Activated CD4-positive, alpha-beta T cell treated with anti-CD3 and anti-CD28 coated beads, Interleukin-2, amount 50 U/mL, for 48 hours (primary cell): ENCODE measurements around the gene KIF1C.
A peak's percentile ranks its signal among the peaks of the same experiment; 100 is the strongest.

Experiments
- DNase-seq, 2 experiments: peaks; one replicate each; pipeline ENCODE4 v3.0.0-alpha.2; 2020

Gene KIF1C

GRCh38 chr17:4997302-4998026 lies at the start of gene KIF1C, which contains the start of gene INCA1:
KIF1C (plus strand) TSS chr17:4997950; CDS start chr17:5000247, 2,297 bp downstream.
INCA1 (minus strand) TSS chr17:4997522; CDS start chr17:4994437, 3,085 bp downstream.
- peak; percentile 89 to 91 for DNase-seq

DNA sequence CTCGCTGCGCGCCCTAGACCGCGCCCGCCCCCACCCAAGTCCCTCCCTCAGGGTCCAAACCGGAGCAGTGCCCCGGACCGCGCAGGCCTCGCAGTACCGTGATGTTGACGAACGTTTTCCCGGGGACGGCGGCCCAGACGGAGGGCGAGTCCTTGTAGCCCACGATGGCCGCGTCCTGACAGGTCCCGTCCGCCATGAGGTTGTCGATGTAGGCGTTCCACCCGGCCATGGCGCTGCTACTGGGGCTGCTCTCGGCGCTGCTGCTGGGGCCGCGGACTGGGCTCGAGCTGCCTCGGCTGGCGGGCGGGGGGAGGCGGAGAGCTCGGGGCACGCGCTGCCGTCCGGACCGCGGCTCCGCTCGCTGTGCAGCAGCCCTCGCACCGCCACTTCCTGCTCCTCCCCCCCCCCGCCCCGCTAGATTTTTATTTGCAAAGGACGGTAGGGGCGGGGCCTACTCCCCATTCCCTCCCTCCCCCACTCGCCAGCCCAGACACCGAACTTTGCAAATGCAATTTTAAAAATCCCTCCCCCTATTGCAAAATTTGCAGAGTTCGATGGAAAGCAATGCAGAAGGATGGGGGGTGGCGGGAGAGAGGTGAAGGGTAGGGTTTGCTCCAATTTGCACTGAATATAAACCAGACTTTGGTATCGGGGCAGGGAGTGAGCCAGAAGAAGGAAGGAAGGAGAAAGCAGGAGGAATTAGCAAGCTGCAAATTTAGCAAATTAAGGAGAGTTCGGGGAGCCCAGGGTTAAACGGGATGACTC lies 49.4 kb upstream of the KIF1C start, which contains the start of gene PFN1:
PFN1 (minus strand) TSS at position 365 of the 765 bp plus-strand sequence; CDS start at position 229, 136 bp downstream.
- DNase-seq = peak; percentile 92 to 93

GRCh38 chr17:4948931-4949320 lies 48.8 kb upstream of the KIF1C start:
- peak; percentile 74 to 81 for DNase-seq

GRCh38 chr17:4949321-4950074 lies 48.3 kb upstream of the KIF1C start:
- DNase-seq = peak; percentile 81 to 83

- peak; percentile 51 to 62 for DNase-seq
Observed at GRCh38 chr17:4950075-4950745, 47.5 kb upstream of the KIF1C start.

GRCh38 chr17:4950746-4951204 lies 47.0 kb upstream of the KIF1C start, which contains the start of gene ENO3:
ENO3 (plus strand) TSS chr17:4951119; CDS start chr17:4951830, 711 bp downstream.
- no peak for DNase-seq

DNA sequence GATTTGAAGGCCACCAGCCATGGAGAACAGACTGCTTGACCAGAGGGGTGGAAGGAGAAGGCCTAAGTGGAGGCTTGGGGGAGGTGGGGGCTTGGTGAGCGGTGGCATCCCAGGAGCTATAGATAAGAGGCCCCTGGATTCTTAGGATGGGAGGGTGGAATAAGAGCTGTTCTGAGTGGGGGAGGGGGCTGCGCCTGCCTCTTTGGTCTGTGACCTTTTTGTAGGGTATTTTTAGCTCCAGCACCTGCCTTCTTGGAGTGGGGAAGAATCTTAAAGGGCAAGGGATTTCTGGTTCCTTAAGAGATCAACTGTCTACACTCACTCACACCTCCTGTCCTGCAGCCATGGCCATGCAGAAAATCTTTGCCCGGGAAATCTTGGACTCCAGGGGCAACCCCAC lies 46.3 kb upstream of the KIF1C start:
- no peak for DNase-seq

DNA sequence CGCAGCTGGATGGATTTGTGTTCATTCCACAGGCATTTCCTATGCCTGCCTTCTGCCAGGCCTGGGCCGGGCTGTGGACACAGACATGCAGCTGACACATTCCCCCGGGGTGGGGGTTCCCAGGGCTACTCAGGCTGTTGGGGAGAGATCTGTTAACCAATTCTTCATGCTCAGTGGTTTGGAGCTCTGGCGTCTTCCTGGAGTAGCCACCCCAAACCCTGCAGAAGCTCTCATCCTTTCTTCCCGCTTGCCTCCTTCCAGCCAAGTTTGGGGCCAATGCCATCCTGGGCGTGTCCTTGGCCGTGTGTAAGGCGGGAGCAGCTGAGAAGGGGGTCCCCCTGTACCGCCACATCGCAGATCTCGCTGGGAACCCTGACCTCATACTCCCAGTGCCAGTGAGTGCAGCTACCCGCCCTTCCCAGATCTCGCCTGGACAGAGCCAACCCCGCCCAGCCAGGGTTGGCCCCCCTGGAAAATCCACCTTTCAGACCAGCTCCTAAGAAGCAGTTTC lies 44.2 kb upstream of the KIF1C start:
- DNase-seq = no peak

DNA sequence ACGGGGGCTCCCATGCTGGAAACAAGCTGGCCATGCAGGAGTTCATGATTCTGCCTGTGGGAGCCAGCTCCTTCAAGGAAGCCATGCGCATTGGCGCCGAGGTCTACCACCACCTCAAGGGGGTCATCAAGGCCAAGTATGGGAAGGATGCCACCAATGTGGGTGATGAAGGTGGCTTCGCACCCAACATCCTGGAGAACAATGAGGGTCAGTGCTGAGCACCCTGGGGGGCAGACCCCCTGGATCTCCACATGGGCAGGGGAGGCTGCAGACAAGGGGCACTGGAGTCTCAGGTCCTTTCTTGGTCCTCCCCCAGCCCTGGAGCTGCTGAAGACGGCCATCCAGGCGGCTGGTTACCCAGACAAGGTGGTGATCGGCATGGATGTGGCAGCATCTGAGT lies 42.7 kb upstream of the KIF1C start:
- DNase-seq = no peak

DNA sequence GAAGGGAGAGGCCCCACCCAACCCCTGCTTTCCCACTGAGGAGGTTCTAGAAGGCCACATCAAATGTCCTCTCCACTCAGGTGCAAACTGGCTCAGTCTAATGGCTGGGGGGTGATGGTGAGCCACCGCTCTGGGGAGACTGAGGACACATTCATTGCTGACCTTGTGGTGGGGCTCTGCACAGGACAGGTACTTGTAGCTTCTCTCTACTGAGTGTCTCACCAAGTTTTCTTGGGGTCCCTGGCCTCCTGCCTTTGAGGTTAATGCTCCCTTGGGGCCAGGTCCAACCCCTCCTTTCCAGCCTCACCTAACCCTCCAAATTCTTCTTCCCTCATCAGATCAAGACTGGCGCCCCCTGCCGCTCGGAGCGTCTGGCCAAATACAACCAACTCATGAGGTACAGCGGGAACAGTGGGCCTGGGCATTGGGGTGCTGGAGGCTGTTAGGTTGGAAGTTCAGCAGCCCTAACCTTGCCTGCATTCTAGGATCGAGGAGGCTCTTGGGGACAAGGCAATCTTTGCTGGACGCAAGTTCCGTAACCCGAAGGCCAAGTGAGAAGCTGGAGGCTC lies 41.2 kb upstream of the KIF1C start:
- DNase-seq = peak; percentile 64 to 72

- DNase-seq = no peak
Observed at GRCh38 chr17:4958102-4958501, 39.6 kb upstream of the KIF1C start.

- DNase-seq = no peak
Observed at GRCh38 chr17:4959261-4959965, 38.3 kb upstream of the KIF1C start.

- no peak for DNase-seq
Observed at GRCh38 chr17:4960279-4960922, 37.3 kb upstream of the KIF1C start.

GRCh38 chr17:4965311-4965986 lies 32.3 kb upstream of the KIF1C start:
- DNase-seq = no peak

DNA sequence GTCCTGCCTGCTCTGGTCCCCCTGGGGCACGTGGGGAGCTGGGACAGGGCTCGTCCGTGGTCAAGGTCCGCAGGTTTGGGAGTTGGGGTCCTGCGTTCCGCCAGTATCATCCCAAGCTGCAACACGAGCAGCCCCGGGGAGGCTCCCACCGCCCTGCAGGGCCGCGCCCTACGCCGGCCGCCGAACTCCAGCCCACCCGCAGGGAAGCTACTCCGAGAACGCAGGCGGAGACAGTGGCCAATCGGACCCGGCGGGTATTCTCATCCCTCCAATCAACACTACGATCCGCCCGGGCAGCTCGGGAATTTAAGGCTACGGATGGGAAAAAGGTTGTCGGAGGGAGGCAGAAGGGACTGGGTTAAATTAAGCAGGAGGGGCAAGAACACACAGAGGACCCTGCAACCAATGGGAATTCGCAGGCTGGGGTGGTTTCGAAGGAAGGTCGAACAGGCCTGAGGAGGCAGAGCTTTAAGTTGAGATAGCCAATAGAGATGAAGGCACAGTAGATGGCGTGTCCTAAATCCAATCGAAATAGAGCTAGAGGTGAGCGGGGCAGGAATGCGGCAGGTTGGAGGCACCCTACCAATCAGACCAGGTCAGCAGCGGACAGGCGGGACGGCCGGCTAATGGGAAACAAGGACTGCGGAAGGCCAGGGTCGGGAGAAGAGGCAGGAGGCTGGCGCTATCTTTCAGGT lies 30.8 kb upstream of the KIF1C start:
- peak; percentile 93 to 96 for DNase-seq

DNA sequence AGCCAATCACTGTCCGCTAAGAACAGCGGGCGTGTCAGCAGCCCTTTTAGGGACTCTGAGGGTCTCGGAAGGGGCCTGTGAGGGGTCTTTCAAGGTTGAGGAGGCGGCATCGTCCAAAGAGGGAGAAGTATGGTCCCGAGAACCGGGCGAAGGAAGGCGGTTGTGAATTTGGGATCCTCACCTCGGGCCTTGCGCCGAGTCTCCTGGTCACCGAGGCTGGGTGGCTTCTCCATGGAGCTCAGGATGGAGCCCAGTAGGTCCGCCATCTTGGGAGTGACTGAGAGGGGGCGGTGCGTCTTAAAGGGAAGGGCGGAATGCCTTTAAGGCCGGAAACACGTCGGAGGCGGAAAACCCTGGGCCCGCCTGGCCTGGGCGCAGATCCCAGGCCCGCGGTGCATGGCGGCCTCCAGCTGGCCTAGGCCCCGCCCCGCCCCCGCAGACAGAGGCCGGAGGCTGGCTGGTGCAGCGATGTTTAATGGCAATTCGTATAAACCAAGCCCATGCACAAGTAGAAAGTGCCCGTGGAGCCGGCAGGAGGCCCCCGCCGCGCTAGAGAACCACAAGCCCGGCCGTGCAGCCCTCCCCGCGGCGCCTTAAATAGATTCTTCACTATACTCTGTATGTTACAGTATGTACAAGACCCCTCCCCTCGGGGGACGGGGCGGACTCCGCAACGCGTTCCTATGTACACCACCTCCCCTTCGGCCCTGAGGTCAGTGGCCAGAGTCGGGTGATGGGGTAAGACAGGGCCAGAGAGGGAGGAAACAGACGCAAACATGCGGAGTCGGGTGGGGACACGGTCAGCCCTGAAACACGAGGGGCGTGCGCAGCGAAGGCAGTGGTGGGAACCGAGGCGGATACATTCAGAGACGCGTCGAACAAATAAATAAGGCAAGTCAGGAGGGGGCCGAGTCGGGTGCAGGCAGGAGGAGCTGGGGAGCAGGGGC lies 29.9 kb upstream of the KIF1C start, which contains the start of gene SPAG7:
SPAG7 (minus strand) TSS at position 279 of the 947 bp plus-strand sequence; CDS start at position 266, 13 bp downstream.
- peak; percentile 94 to 95 for DNase-seq

GRCh38 chr17:4968486-4969046 lies 29.2 kb upstream of the KIF1C start:
- peak; percentile 43 to 60 for DNase-seq
